Gastrocnemius medialis (tissue), 4 donors: ENCODE results near the gene SYT2. TPM values are rescaled to one million over a fixed set of nuclear protein-coding genes. Genes with fewer than 3 reads are reported as not detected.
"Not testable (repeated sequence)": the region's sequence is repeated elsewhere in the genome, so short reads cannot be mapped to it uniquely, and the experiment has no call there.

Source experiments
- ATAC-seq, 2 donors: fragments of 150-250 bp; one replicate each; pipeline ENCODE4 v1.9.1; 2016
- DNase-seq, 2 donors: peaks; one replicate each; pipeline ENCODE4 v3.0.0-alpha.2; 2019
- H3K27ac ChIP-seq, 4 donors: fragments of 200-600 bp; sonication (generic); 1 replicate in 1 of 4; 2 replicates in 3 of 4; pipeline ENCODE4 v1.5.1; 2016 to 2018; ENCODE audit warnings: mild to moderate bottlenecking in 2 of 4, moderate library complexity in 1 of 4
- H3K27me3 ChIP-seq, 3 donors: fragments of 200-600 bp; sonication (generic) in 2 of 3; 1 replicate in 1 of 3; 2 replicates in 2 of 3; pipeline versions ENCODE4 v1.5.1 to v1.6.0; 2016 to 2019; ENCODE audit warnings: mild to moderate bottlenecking in 1 of 3, moderate library complexity in 1 of 3
- H3K36me3 ChIP-seq, 2 donors: fragments of 200-600 bp; sonication (generic) in 1 of 2; one replicate each; pipeline ENCODE4 v1.5.1; 2017 to 2018
- H3K4me1 ChIP-seq, 2 donors: fragments of 200-600 bp; sonication (generic) in 1 of 2; one replicate each; pipeline ENCODE4 v1.5.1; 2016 to 2017; ENCODE audit warnings: mild to moderate bottlenecking in 2 of 2
- H3K4me3 ChIP-seq, 4 donors: fragments of 200-600 bp; sonication (generic) in 3 of 4; 1 replicate in 1 of 4; 2 replicates in 3 of 4; pipeline ENCODE4 v1.5.1; 2016 to 2019; ENCODE audit warnings: mild to moderate bottlenecking in 2 of 4
- H3K9me3 ChIP-seq, 3 donors: fragments of 200-600 bp; sonication (generic) in 2 of 3; 1 replicate in 1 of 3; 2 replicates in 2 of 3; pipeline ENCODE4 v1.5.1; 2016 to 2019
- POLR2A ChIP-seq, 2 donors: fragments of 450-650 bp; IDR thresholded peaks; one replicate each; pipeline ENCODE4 v1.6.1; 2017; ENCODE audit warnings: antibody characterized with exemption in 2 of 2, mild to moderate bottlenecking in 2 of 2, moderate library complexity in 2 of 2
- in situ Hi-C, 4 donors: fragments of 200-750 bp; cut with MboI; loops; one replicate each; pipeline versions ENCODE4 v1.15.0 to v1.8.0; 2017; ENCODE audit warnings: low sequenced_read_pairs in 4 of 4
- intact Hi-C: fragments of 100-400 bp; cut with DNase I; formaldehyde crosslinking; loops from one replicate; pipeline ENCODE4 v1.15.1; 2023; ENCODE audit warnings: low total_unique reads
- total RNA-seq, 4 donors: library from RNA; depleted of rRNA; stranded (reverse); fragments of >200 nt; gene quantifications; one replicate each; pipeline versions ENCODE4 v1.1.0 to v1.2.3, GENCODE V29; 2016
- TF ChIP-seq, protein P1 (sequence below), 5 experiments: fragments of 450-650 bp in 3 of 5; fragments of 200-600 bp in 2 of 5; sonication (generic) in 2 of 5; IDR thresholded peaks in 4 of 5; conservative IDR thresholded peaks in 1 of 5; 1 replicate in 4 of 5; 2 replicates in 1 of 5; pipeline ENCODE4 v1.5.1; 2016 to 2019; ENCODE audit warnings: antibody characterized with exemption in 5 of 5, mild to moderate bottlenecking in 3 of 5, moderate library complexity in 3 of 5

Gene SYT2
- total RNA-seq, 4 donors from 2014 or later = not detected

DNA sequence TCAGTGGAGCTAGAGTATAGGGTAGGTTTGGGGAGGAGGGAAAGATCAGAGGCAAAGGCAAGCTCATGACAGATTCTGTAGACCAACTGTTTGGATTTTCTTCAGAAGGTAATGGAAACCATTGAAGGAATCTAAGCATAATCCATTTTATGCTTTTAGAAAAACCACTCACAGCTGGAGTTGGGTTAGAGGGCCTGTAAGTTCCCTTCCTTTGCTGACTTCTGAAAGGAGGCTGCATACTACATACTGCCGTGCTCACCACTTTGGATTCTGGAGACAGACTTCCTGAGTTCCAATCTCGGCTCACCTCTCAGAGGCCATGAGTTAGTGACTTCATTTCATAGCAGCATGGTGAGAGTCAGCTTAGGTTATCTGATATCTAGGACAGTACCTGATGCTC, 6.4 kb upstream of the SYT2 start:
- Histone ChIP-seq H3K9me3 (no peaks in the 10 kb centered on the region), H3K36me3 (no peaks in the 10 kb centered on the region), H3K27me3 (peaks cover 0 to 2% (median 0%) of the 10 kb centered on the region in 3 donors), H3K4me3 (no peak overlapping the region), H3K4me1 (peaks cover 7 to 13% of the 10 kb centered on the region in 2 donors), H3K27ac (no peak overlapping the region)
- TF ChIP-seq, protein P1, sequence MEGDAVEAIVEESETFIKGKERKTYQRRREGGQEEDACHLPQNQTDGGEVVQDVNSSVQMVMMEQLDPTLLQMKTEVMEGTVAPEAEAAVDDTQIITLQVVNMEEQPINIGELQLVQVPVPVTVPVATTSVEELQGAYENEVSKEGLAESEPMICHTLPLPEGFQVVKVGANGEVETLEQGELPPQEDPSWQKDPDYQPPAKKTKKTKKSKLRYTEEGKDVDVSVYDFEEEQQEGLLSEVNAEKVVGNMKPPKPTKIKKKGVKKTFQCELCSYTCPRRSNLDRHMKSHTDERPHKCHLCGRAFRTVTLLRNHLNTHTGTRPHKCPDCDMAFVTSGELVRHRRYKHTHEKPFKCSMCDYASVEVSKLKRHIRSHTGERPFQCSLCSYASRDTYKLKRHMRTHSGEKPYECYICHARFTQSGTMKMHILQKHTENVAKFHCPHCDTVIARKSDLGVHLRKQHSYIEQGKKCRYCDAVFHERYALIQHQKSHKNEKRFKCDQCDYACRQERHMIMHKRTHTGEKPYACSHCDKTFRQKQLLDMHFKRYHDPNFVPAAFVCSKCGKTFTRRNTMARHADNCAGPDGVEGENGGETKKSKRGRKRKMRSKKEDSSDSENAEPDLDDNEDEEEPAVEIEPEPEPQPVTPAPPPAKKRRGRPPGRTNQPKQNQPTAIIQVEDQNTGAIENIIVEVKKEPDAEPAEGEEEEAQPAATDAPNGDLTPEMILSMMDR (IDR thresholded peaks at IDR 0.05 in 4 of 5, conservative IDR thresholded peaks at IDR 0.05 in 1 of 5) = no peak
- no peak for TF ChIP-seq POLR2A (IDR thresholded peaks at IDR 0.05)
- no peak for ATAC-seq
- intact Hi-C loops (loop anchor here (10.0 kb wide), 2 partner anchors 242 to 372 kb away; partner anchors contain the start of genes PPP1R12B and UBE2T), in situ Hi-C loops (loop anchor here (10.0 to 25.0 kb wide), 5 partner anchors 229 to 542 kb away; partner anchors contain the start of genes PPP1R12B (in 3 of the 4) and UBE2T (in 3 of the 4))
- DNase-seq = no peak

DNA sequence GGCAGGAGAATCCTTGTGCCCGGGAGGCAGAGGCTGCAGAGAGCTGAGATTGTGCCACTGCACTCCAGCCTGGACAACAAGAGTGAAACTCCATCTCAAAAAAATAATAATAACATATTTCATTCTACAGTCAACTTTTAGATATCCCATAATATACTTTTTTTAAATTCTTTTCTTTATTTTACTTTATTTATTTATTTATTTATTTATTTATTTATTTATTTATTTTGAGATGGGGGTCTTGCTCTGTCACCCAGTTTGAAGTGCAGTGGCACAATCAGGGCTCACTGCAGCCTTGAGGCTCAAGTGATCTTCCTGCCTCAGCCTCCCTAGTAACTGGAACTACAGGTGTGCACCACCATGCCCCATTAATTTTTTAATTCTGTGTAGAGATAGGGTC, 3.9 kb upstream of the SYT2 start:
- not testable (repeated sequence) for H3K9me3 ChIP-seq, H3K27ac ChIP-seq, H3K36me3 ChIP-seq, H3K4me3 ChIP-seq, ATAC-seq, DNase-seq
- intact Hi-C loops = loop anchor here (10.0 kb wide), 2 partner anchors 239 to 369 kb away; partner anchors contain the start of genes PPP1R12B and UBE2T
- Histone ChIP-seq H3K4me1 (peaks cover 7 to 23% of the 10 kb centered on the region in 2 donors), H3K27me3 (peaks cover 21 to 26% (median 23%) of the 10 kb centered on the region in 3 donors)
- in situ Hi-C loops = loop anchor here (10.0 to 25.0 kb wide), 5 partner anchors 227 to 539 kb away; partner anchors contain the start of genes PPP1R12B (in 3 of the 4) and UBE2T (in 3 of the 4)

DNA sequence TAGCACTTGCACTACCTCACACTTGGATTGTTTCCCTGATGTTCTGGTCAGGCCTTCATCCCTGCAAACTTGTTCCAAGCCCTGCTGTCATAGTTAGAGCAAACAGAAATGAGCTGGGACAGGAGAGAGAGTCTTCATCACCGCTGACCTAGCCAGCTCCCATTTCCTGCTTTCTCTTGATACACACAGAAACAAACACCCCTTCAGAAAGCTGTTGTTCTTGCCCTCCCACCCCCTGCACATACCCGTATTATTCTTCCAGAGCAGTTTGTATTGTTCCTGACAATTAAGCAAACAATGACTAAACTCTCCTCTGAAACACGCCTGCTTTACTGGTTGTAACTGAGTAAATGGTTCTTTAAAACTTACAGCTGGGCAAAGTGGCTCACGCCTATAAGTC, 2.9 kb upstream of the SYT2 start:
- no peak for DNase-seq
- peaks cover 32 to 36% (median 34%) of the 10 kb centered on the region in 3 donors for H3K27me3 ChIP-seq
- H3K4me1 ChIP-seq = peaks cover 7 to 23% of the 10 kb centered on the region in 2 donors
- no peaks in the 10 kb centered on the region for H3K9me3 ChIP-seq
- intact Hi-C loops = loop anchor here (10.0 kb wide), 2 partner anchors 238 to 368 kb away; partner anchors contain the start of genes PPP1R12B and UBE2T
- H3K36me3 ChIP-seq = no peaks in the 10 kb centered on the region
- TF ChIP-seq, protein P1 (IDR thresholded peaks at IDR 0.05 in 4 of 5, conservative IDR thresholded peaks at IDR 0.05 in 1 of 5) = no peak
- TF ChIP-seq POLR2A (IDR thresholded peaks at IDR 0.05) = no peak
- no peak overlapping the region for H3K27ac ChIP-seq
- H3K4me3 ChIP-seq = no peak overlapping the region
- in situ Hi-C loops = loop anchor here (10.0 to 25.0 kb wide), 5 partner anchors 226 to 538 kb away; partner anchors contain the start of genes PPP1R12B (in 3 of the 4) and UBE2T (in 3 of the 4)
- no peak for ATAC-seq

- in situ Hi-C loops = loop anchor here (10.0 to 25.0 kb wide), 5 partner anchors 225 to 537 kb away; partner anchors contain the start of genes PPP1R12B (in 3 of the 4) and UBE2T (in 3 of the 4)
Observed at GRCh38 chr1:202711949-202712635, 1.8 kb upstream of the SYT2 start.

More at GRCh38 chr1:202711949-202712635, 1.8 kb upstream of the SYT2 start:
- Histone ChIP-seq H3K27ac (no peak overlapping the region), H3K4me3 (no peak overlapping the region), H3K9me3 (no peaks in the 10 kb centered on the region), H3K36me3 (no peaks in the 10 kb centered on the region), H3K27me3 (peaks cover 42 to 45% (median 43%) of the 10 kb centered on the region in 3 donors), H3K4me1 (peaks cover 7 to 21% of the 10 kb centered on the region in 2 donors)
- ATAC-seq = no peak
- intact Hi-C loops = loop anchor here (10.0 kb wide), 2 partner anchors 237 to 367 kb away; partner anchors contain the start of genes PPP1R12B and UBE2T
- DNase-seq = no peak
- TF ChIP-seq, protein P1 (IDR thresholded peaks at IDR 0.05 in 4 of 5, conservative IDR thresholded peaks at IDR 0.05 in 1 of 5) = no peak
- TF ChIP-seq POLR2A (IDR thresholded peaks at IDR 0.05) = no peak
